ENCODE results near the gene DNAJC15. TPM values are rescaled to one million over a fixed set of nuclear protein-coding genes. Genes with fewer than 3 reads are reported as not detected.

Gene DNAJC15
- total RNA-seq, 1 experiment from 2014 or later: 20.3 TPM

- in situ Hi-C loops (cut with HindIII; ENCODE audit: low pct_unique_long_range_greater_than_20kb, low sequenced_read_pairs): no loop called here
Observed at GRCh38 chr13:43133792-43134191, 110.4 kb downstream of the DNAJC15 start.

DNA sequence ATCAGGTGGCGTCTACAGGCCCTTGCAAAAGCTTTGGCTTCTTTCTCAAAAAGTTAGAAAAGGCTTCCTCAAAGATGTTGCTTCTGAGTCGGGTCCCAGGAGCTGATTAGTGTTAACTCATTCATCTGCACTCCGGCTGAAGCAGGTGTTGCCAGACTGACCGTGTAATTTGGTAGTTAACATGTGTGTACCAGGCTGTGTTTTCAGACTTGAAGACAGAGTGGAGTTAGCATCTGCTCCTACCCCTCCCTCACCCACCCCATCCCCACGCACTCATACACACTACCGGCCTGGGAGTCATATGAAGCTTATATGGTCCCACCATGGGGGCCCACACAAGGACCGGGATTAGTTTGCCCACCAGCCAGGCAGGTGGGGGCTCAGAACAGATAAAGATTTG, 111.5 kb downstream of the DNAJC15 start:
- no peak for ATAC-seq
- no peak for TF ChIP-seq CTCF (IDR thresholded peaks at IDR 0.05)
- no peak for TF ChIP-seq SIN3A (IDR thresholded peaks at IDR 0.05; ENCODE audit: borderline replicate concordance, insufficient read depth, low read depth, low read length)
- TF ChIP-seq TCF7L2 (IDR thresholded peaks at IDR 0.05; ENCODE audit: low read depth, low read length): no peak

More at GRCh38 chr13:43133792-43134191, 110.4 kb downstream of the DNAJC15 start:
- no TSS peak for BruUV-seq (replicated peaks)
- no peaks in the 10 kb centered on the region for H3K4me1 ChIP-seq (ENCODE audit: control insufficient read depth, insufficient read depth, low read length)
- ChIA-PET POLR2A (no interaction called here), CTCF (no interaction called here)
- no peaks in the 10 kb centered on the region for H3K9me3 ChIP-seq (ENCODE audit: control insufficient read depth, insufficient read depth, low read depth, low read length)
- DNase-seq (ENCODE audit: low read depth, low spot score) (no peak), ATAC-seq (no peak)
- no peak overlapping the region for H3K4me3 ChIP-seq (ENCODE audit: low read depth in 2 of 2, low read length in 2 of 2)
- H3K36me3 ChIP-seq (ENCODE audit: control insufficient read depth, insufficient read depth, low read length): no peaks in the 10 kb centered on the region
- no peak overlapping the region for H3K27ac ChIP-seq (ENCODE audit: low read length)
- no peak for TF ChIP-seq POLR2AphosphoS5 (IDR thresholded peaks at IDR 0.05; ENCODE audit: low read depth, low read length)
- no peak for TF ChIP-seq REST (IDR thresholded peaks at IDR 0.05; ENCODE audit: insufficient read depth in 1 of 2, low read depth in 2 of 2, low read length in 1 of 2)
- TF ChIP-seq TCF7L2 (IDR thresholded peaks at IDR 0.05; ENCODE audit: low read depth, low read length): no peak
- TF ChIP-seq CTCF (IDR thresholded peaks at IDR 0.05): no peak
- TF ChIP-seq SIN3A (IDR thresholded peaks at IDR 0.05; ENCODE audit: borderline replicate concordance, insufficient read depth, low read depth, low read length): no peak
- intact Hi-C loops (cut with micrococcal nuclease; ENCODE audit: unreplicated experiment): no loop called here
- H3K27me3 ChIP-seq (ENCODE audit: control insufficient read depth, insufficient read depth, low read length): no peaks in the 10 kb centered on the region

More for the DNA sequence above, 111.5 kb downstream of the DNAJC15 start:
- ChIA-PET CTCF (no interaction called here), POLR2A (no interaction called here)
- in situ Hi-C loops (cut with HindIII; ENCODE audit: low pct_unique_long_range_greater_than_20kb, low sequenced_read_pairs) (no loop called here), intact Hi-C loops (cut with micrococcal nuclease; ENCODE audit: unreplicated experiment) (no loop called here)
- Histone ChIP-seq H3K27ac (ENCODE audit: low read length) (no peak overlapping the region), H3K4me3 (ENCODE audit: low read depth in 2 of 2, low read length in 2 of 2) (no peak overlapping the region), H3K9me3 (ENCODE audit: control insufficient read depth, insufficient read depth, low read depth, low read length) (no peaks in the 10 kb centered on the region), H3K27me3 (ENCODE audit: control insufficient read depth, insufficient read depth, low read length) (no peaks in the 10 kb centered on the region), H3K36me3 (ENCODE audit: control insufficient read depth, insufficient read depth, low read length) (no peaks in the 10 kb centered on the region), H3K4me1 (ENCODE audit: control insufficient read depth, insufficient read depth, low read length) (no peaks in the 10 kb centered on the region)
- BruUV-seq (replicated peaks): no TSS peak
- no peak for DNase-seq (ENCODE audit: low read depth, low spot score)

All from Panc1 (cell line).